ENCODE data around the gene FRMD1. TPM values are rescaled to one million over a fixed set of nuclear protein-coding genes. Genes with fewer than 3 reads are reported as not detected.

The FRMD1 gene
- total and polyA plus RNA-seq, 2 donors (not counting 3 experiments of a cell fraction or from before 2014, with no cell fraction given), result not detected

DNA sequence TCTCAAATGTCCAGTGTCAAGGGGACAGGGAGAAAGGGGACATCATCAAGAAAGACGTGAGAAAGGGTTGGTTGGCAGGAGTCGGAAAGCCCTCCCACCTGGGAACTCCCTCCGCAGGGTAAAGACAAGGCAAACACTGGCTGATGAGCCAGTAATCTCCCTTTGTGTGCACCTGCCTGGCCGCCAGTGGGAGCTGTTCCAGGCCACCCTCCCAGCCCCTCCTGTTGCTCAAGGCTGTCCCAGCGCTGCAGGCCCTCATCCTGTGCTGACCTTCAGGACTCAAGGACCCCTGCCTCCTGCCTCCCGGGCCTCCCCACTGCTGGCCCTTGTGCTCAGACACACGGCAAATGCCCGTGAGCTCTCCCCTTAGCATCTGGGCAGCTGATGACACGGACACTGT is 7.4 kb downstream of the FRMD1 start:
- H3K9ac ChIP-seq (replicated peaks; ENCODE audit: extremely low read depth, insufficient read depth, low read length), result no peak overlapping the region
- no peaks in the 10 kb centered on the region for H4K20me1 ChIP-seq (replicated peaks; ENCODE audit: control insufficient read depth, extremely low read depth, insufficient read depth, low read length)
- no peaks in the 10 kb centered on the region for H3K9me1 ChIP-seq (replicated peaks; ENCODE audit: control insufficient read depth, extremely low read depth, insufficient read depth, low read length)
- FAIRE-seq (no peak), DNase-seq (ENCODE audit: low read depth, low spot score) (no peak)
- POLR2A ChIA-PET, result no interaction called here
- CTCF ChIA-PET, result no interaction called here
- no peaks in the 10 kb centered on the region for H3K27me3 ChIP-seq (ENCODE audit: control insufficient read depth in 2 of 2, insufficient read depth in 2 of 2, low read length in 2 of 2)
- no peak overlapping the region for H3K4me2 ChIP-seq (ENCODE audit: insufficient read depth, low read length)
- intact Hi-C loops (cut with micrococcal nuclease), result no loop called here
- no peak overlapping the region for H3K27ac ChIP-seq (ENCODE audit: insufficient read depth, low read depth, low read length)
- H3K4me3 ChIP-seq (replicated peaks in 1 of 3; ENCODE audit: insufficient read depth in 1 of 3, low read depth in 1 of 3, low read length in 3 of 3), result no peak overlapping the region
- no peaks in the 10 kb centered on the region for H3K36me3 ChIP-seq (ENCODE audit: control insufficient read depth in 2 of 2, extremely low read depth in 1 of 2, insufficient read depth in 2 of 2, low read length in 2 of 2)
- no peaks in the 10 kb centered on the region for H3K9me3 ChIP-seq (replicated peaks; ENCODE audit: control insufficient read depth, insufficient read depth, low read length)
- BruUV-seq (replicated peaks), result no TSS peak
- no peak overlapping the region for H2AFZ ChIP-seq (ENCODE audit: low read depth, low read length)
- TF ChIP-seq, protein P1, sequence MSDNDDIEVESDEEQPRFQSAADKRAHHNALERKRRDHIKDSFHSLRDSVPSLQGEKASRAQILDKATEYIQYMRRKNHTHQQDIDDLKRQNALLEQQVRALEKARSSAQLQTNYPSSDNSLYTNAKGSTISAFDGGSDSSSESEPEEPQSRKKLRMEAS (IDR thresholded peaks at IDR 0.05; ENCODE audit: insufficient read depth, insufficient read length), result no peak
- TF ChIP-seq JUN (IDR thresholded peaks at IDR 0.05; ENCODE audit: borderline replicate concordance, insufficient read depth, insufficient read length, low read depth), result no peak
- TF ChIP-seq POLR2A (IDR thresholded peaks at IDR 0.05; ENCODE audit: low read depth, low read length), result no peak
- dilution Hi-C loops (cut with MboI; ENCODE audit: extremely low pct_ligation_motif_present, low sequenced_read_pairs), result no loop called here
- H3K4me1 ChIP-seq (ENCODE audit: control insufficient read depth, extremely low read depth, insufficient read depth, low read length), result no peaks in the 10 kb centered on the region
- no peaks in the 10 kb centered on the region for H3K79me2 ChIP-seq (ENCODE audit: control insufficient read depth, insufficient read depth, low read length)

GRCh38 chr6:168070804-168071203 is 8.2 kb downstream of the FRMD1 start:
- no peaks in the 10 kb centered on the region for H3K9me3 ChIP-seq (replicated peaks; ENCODE audit: control insufficient read depth, insufficient read depth, low read length)
- no peak overlapping the region for H3K4me3 ChIP-seq (replicated peaks in 1 of 3; ENCODE audit: insufficient read depth in 1 of 3, low read depth in 1 of 3, low read length in 3 of 3)
- no peak overlapping the region for H3K27ac ChIP-seq (ENCODE audit: insufficient read depth, low read depth, low read length)
- H3K4me2 ChIP-seq (ENCODE audit: insufficient read depth, low read length), result no peak overlapping the region
- intact Hi-C loops (cut with micrococcal nuclease), result no loop called here
- no peaks in the 10 kb centered on the region for H4K20me1 ChIP-seq (replicated peaks; ENCODE audit: control insufficient read depth, extremely low read depth, insufficient read depth, low read length)
- CTCF ChIA-PET, result no interaction called here
- H3K9ac ChIP-seq (replicated peaks; ENCODE audit: extremely low read depth, insufficient read depth, low read length), result no peak overlapping the region
- FAIRE-seq (no peak), DNase-seq (ENCODE audit: low read depth, low spot score) (no peak)
- no TSS peak for BruUV-seq (replicated peaks)
- H2AFZ ChIP-seq (ENCODE audit: low read depth, low read length), result no peak overlapping the region
- no peaks in the 10 kb centered on the region for H3K9me1 ChIP-seq (replicated peaks; ENCODE audit: control insufficient read depth, extremely low read depth, insufficient read depth, low read length)
- POLR2A ChIA-PET, result no interaction called here
- dilution Hi-C loops (cut with MboI; ENCODE audit: extremely low pct_ligation_motif_present, low sequenced_read_pairs), result no loop called here
- no peaks in the 10 kb centered on the region for H3K79me2 ChIP-seq (ENCODE audit: control insufficient read depth, insufficient read depth, low read length)
- H3K4me1 ChIP-seq (ENCODE audit: control insufficient read depth, extremely low read depth, insufficient read depth, low read length), result no peaks in the 10 kb centered on the region
- no peaks in the 10 kb centered on the region for H3K36me3 ChIP-seq (ENCODE audit: control insufficient read depth in 2 of 2, extremely low read depth in 1 of 2, insufficient read depth in 2 of 2, low read length in 2 of 2)
- TF ChIP-seq JUN (IDR thresholded peaks at IDR 0.05; ENCODE audit: borderline replicate concordance, insufficient read depth, insufficient read length, low read depth), result no peak
- H3K27me3 ChIP-seq (ENCODE audit: control insufficient read depth in 2 of 2, insufficient read depth in 2 of 2, low read length in 2 of 2), result no peaks in the 10 kb centered on the region
